Measurements from ENCODE around the gene SULT6B1.

- TF ChIP-seq, protein P1, sequence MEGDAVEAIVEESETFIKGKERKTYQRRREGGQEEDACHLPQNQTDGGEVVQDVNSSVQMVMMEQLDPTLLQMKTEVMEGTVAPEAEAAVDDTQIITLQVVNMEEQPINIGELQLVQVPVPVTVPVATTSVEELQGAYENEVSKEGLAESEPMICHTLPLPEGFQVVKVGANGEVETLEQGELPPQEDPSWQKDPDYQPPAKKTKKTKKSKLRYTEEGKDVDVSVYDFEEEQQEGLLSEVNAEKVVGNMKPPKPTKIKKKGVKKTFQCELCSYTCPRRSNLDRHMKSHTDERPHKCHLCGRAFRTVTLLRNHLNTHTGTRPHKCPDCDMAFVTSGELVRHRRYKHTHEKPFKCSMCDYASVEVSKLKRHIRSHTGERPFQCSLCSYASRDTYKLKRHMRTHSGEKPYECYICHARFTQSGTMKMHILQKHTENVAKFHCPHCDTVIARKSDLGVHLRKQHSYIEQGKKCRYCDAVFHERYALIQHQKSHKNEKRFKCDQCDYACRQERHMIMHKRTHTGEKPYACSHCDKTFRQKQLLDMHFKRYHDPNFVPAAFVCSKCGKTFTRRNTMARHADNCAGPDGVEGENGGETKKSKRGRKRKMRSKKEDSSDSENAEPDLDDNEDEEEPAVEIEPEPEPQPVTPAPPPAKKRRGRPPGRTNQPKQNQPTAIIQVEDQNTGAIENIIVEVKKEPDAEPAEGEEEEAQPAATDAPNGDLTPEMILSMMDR (IDR thresholded peaks at IDR 0.05), result no peak
- TF ChIP-seq POLR2A (IDR thresholded peaks at IDR 0.05), result no peak
Observed at GRCh38 chr2:37219046-37219445, 30.6 kb upstream of the SULT6B1 start.
